Measurements from ENCODE around the gene REEP1.

Gene REEP1

DNA sequence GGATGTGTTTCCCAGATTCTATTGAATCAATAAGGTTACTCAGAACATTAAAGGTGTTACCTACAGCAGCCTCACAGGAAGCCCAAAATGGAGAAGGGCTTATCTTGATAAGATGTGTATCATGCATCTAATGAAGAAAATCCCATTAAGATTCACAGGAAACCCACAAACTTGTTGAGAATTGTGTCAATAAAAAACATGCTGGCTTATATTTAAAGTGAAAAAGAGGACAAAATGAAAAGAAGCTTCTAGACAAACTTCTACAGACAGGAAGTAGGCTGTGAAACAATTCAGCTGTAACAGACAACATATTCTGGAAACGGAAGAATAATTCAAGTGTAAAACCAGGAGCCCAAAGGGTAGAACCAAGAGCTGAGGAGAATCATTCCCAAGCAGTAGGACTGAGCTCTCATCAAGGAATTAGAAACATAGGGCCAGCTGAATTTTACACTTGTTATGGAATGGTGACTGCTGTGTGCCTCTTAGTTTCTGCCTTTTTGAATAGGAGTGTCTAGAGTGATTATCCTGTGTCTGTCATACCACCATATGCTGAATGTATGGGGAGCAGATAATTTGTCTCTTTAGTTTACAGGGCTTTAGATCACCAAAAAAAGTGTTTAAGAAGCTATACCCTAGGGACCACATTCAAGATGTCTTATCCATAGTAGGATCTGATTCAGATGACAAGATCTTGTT, 151.8 kb downstream of the REEP1 start:
- FAIRE-seq = no peak

DNA sequence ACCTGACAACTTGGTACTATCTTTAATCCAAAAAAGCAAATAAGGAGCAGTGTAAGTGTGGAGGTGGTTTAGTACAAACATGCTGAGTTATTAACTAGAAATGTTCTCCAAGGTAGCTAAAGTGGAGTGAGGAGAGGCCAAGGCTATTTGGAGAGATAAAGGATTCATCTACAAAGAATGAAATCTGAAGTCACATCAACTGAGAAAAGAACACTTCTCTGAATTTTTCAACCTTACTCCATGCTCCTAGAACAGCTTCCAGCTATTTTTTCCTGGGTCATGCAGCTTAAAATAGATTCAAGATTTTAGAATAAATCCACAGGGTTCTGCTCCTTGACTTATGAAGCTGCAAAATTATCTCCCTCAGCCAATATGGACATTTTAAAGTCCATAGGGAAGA, 160.8 kb downstream of the REEP1 start:
- no peak for FAIRE-seq

DNA sequence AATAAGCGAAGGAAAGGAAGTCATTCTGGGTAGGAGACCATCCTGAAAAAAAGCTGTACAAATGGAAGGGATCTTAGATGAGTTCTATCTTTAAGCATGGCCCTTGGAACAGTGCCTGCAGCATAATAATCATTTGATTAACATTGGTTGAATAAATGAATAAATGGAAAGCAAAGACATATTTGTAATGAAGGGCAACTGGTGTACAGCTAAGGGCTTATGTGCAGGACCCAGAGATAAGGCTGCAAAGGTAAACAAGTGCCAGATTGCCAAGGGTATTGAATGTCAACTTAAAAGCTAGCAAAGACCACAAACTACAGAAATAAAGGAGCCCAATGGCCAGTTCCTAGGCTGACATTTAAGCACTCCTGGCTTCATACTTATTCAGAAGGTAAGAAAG, 161.6 kb downstream of the REEP1 start:
- no peak for FAIRE-seq

DNA sequence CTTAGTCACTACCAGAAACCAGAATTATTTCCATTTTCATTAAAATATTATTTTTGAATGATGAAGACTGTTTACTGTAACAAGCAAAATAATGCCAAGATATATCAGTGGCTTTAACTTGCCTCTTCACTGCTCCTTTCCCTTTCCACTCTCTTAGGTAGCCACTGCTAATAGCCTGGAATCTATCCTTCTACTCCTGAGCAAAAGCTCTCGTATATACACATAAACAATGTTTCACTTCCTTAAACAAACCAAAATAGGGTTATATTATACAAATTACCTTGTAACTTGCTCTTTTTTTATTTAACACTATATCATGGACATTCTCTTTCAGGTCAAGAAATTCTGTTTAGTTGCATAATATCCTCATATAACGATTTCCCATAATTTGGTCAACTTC, 163.0 kb downstream of the REEP1 start:
- no peak for FAIRE-seq

DNA sequence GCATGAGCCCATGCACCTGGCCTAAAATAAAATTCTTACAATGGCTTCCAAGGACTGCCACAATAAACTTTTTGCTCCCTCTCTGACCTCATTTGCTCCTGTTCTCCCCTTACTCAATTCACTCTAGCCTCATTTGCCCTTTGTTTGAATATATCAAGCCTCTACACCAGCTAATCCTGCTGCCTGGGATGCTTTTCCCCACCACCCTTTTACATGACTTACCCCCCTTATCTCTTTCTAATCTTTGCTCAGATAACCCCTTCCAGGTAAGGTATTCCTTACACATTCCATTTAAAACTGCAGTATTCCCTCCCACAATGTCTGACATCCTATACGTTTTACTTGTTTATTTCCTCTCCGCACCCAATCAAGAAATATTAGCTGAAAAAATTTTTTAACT, 164.8 kb downstream of the REEP1 start:
- no peak for FAIRE-seq

DNA sequence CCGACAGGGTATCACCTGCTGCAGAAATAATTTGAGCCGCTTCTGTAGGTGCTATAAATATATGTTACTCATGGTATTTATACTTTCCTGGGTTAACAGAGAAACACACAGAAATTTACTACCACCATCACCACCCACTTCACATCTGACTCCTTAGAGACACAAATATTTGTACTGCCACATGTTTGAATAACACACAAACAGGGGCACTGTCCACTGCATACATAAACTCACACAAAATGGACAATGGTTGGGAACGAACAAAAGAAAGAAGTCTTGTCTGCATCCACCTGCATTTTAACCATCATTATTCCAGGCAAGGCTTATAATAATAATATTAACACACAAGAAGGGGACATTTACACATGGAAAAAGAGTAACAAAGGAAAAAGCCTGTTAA, 166.1 kb downstream of the REEP1 start:
- no peak for FAIRE-seq

DNA sequence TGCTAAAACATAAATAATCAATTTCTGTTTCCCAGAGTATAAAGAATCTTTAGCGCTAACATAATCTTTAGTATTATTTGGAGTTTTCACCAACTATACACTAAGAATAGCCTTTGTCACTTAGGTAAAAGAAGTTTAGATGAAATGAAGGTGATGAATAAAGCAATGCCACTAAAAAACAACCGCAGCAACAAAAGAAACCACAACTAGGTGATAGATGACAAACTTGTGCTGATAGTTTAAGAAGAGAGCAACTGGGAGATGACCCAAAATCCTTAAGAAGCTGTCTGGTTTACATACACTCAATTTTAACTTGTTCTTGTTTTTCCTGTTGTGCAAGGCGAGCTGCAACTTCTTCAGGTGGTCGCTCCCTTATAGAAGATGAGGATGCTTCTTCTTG, 167.0 kb downstream of the REEP1 start:
- no peak for FAIRE-seq

Measured in A204.1 (cell line).